Stimulated activated CD8-positive, alpha-beta memory T cell treated with anti-CD3 and anti-CD28 coated beads, Interleukin-12 subunit alpha, Interleukin-12 subunit beta, amount 100 ng/mL, for 24 hours (primary cell): ENCODE measurements around the gene CARD19.

ENCODE experiments used
- DNase-seq: peaks from one replicate; pipeline ENCODE4 v3.0.0-alpha.2; 2020; ENCODE audit errors: extremely low read depth

Gene CARD19

GRCh38 chr9:93120846-93121315 lies 24.9 kb downstream of the CARD19 start:
- no peak for DNase-seq

GRCh38 chr9:93121316-93122241 lies 25.6 kb downstream of the CARD19 start:
- DNase-seq = no peak

GRCh38 chr9:93122721-93123221 lies 26.8 kb downstream of the CARD19 start:
- no peak for DNase-seq

DNA sequence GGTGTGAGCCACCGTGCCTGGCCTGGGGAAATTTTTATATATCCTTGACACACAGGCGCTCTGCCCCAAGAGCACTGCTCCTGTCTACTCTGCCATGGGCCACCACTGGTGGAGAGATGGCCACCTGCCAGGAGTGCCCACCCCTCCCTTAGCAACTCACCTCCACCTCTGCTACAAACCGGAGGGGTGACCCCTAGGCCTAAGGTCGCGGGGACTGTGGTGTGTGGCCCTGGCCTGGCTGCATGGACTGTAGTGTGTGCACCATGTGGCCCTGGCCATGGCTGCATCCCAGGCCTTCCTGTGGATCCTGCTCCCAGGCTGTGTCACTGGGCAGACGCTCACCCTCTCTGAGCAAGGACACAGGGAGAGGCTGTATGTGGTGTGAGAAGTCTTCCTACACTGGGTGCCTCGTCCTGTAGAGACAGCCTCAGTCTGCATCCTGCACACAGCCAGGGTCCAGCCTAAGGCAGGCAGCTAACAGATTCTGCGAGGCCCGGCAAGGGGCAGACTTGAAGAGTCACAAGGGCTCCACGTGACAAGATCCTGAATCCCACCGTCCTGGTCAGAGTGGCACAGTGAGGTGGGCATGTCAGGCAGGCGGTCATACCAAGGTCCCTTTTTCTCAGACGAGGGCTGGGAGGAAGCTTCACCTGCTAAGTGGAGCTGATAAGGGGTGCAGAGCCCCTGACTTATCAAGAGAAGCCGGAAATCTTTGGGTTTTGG lies 27.7 kb downstream of the CARD19 start:
- DNase-seq = no peak

GRCh38 chr9:93124793-93125192 lies 28.8 kb downstream of the CARD19 start:
- no peak for DNase-seq

DNA sequence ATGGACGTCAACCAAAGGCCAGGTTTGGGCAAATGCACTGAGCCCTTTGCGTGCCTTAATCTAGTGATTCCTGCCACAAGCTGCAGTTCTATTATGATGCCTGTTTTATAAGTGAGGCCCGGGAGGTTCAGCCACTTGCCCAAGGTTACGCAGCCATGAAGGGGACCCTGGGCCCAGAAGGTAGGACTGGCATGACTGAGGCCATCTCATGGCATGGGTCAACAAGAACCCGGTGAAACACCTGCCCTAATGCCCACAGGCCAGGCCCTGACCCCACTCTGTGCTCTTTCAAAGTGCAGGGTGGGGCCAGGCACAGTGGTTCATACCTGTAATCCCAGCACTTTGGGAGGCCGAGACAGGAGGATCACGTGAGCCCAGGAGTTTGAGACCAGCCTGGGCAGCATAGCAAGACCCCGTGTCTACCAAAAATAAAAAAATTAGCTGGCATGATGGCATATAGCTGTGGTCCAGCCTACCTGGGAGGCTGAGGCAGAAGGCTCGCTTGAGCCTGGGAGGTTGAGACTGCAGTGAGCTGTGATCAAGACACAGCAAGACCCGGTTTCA lies 29.4 kb downstream of the CARD19 start:
- DNase-seq = no peak

- no peak for DNase-seq
Measured at GRCh38 chr9:93126151-93126781, 30.2 kb downstream of the CARD19 start.

GRCh38 chr9:93126825-93127368 lies 30.9 kb downstream of the CARD19 start:
- DNase-seq = no peak

GRCh38 chr9:93127395-93127911 lies 31.4 kb downstream of the CARD19 start:
- DNase-seq = no peak

- no peak for DNase-seq
Measured at GRCh38 chr9:93128011-93128714, 32.1 kb downstream of the CARD19 start.

- DNase-seq = no peak
Measured at GRCh38 chr9:93128715-93129224, 32.8 kb downstream of the CARD19 start.

- no peak for DNase-seq
Measured at GRCh38 chr9:93129286-93129685, 33.3 kb downstream of the CARD19 start.

DNA sequence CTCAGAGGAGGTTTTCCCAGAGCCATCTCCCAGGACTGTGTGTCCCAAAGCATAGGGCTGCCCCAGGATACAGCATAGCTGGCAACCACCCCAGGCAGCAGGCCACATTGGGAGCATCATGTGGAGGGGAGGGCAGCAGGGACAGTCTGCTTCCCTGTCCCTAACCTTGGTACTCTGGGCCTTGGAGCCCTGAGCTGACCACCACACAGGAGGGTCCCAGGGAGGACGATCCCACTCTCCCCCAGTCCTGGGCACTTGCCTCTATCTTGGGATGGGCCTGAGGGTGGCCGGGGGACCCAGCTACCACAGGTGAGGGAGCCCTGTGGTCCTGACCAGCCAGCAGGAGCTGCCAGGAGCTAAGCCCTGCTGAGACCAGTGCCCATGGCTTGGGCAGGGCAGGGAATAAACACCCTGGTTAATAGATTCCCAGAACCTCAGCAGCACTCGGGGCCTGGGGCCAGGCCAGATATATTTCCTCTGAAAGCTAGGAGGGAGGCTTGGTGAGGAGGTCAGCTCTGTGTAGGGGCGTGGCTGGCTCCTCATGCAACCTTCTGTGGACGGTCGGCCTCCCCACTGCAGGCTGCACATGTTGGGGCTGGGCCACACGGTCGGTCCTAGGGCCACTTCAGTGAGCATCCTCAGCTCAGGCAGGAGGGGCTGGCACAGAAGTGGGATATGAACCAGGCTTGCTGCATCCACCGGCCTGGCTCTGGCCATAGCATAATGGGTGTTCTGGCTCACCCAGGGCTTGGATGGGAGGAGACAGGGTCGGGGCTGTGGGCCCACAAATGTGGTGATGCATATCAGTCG lies 33.9 kb downstream of the CARD19 start:
- no peak for DNase-seq

GRCh38 chr9:93130861-93131481 lies 35.0 kb downstream of the CARD19 start:
- no peak for DNase-seq

DNA sequence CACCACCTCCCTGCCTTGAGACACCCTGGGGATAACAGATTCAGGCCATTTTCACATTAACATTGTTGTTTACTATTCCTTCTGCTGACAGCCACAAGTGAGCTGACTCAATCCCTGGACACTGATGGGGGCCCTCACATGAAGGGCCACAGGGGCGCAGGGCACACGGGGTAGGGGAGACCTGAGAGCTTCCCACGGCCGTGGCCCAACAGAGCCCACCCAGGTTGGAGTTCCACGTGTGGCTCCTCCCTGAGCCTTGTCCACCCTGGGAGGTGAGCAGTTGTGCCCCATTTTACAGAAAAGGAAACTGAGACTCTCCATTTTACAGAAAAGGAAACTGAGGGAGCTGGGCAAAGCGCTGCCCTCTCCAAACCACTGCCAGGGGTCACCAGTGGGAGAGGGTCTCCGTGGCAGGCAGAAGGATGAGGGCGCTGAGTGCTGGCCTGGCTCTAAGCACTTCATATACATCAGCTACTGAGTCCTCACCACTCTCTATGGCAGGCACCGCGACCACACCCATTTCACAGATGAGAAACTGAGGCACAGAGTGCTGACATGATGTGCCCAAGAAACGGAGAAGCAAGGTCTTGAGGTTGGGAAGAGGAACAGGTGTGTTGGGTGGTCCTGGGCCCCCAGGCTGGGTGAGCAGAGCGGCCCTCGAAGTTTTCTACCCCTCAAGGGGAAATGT lies 35.7 kb downstream of the CARD19 start:
- no peak for DNase-seq

- DNase-seq = no peak
Measured at GRCh38 chr9:93132287-93132927, 36.4 kb downstream of the CARD19 start.

- no peak for DNase-seq
Measured at GRCh38 chr9:93132946-93133680, 37.1 kb downstream of the CARD19 start.
